Endodermal cell (in vitro differentiated cells): ENCODE data around the gene MYCL. TPM values are rescaled to one million over a fixed set of nuclear protein-coding genes. Genes with fewer than 3 reads are reported as not detected.

Source experiments
- DNase-seq: peaks from one replicate; pipeline ENCODE4 v3.0.0-alpha.2; 2017
- H3K27ac ChIP-seq: 2 replicates; pipeline ENCODE4 v1.5.1; 2013; ENCODE audit warnings: mild to moderate bottlenecking, low read depth, low read length, moderate library complexity
- H3K27me3 ChIP-seq: 2 replicates; pipeline ENCODE4 v1.6.1; 2013; ENCODE audit warnings: mild to moderate bottlenecking, low read length, moderate library complexity; ENCODE audit not compliant: insufficient read depth, control insufficient read depth, poor library complexity, severe bottlenecking
- H3K36me3 ChIP-seq: 2 replicates; pipeline ENCODE4 v1.7.0; 2013; ENCODE audit warnings: mild to moderate bottlenecking, low read length, moderate library complexity; ENCODE audit not compliant: control insufficient read depth, insufficient read depth
- H3K4me1 ChIP-seq: one replicate; pipeline ENCODE4 v1.7.0; 2013; ENCODE audit warnings: low read length; ENCODE audit not compliant: control insufficient read depth, insufficient read depth
- H3K4me3 ChIP-seq: 2 replicates; pipeline ENCODE4 v1.5.1; 2013; ENCODE audit warnings: mild to moderate bottlenecking, low read length, moderate library complexity
- H3K9ac ChIP-seq: 2 replicates; pipeline ENCODE4 v1.6.1; 2013; ENCODE audit warnings: mild to moderate bottlenecking, low read length, moderate library complexity; ENCODE audit not compliant: poor library complexity, severe bottlenecking; ENCODE audit errors: extremely low read depth
- H3K9me3 ChIP-seq: 2 replicates; pipeline ENCODE4 v1.6.1; 2013; ENCODE audit warnings: mild to moderate bottlenecking, low read length, moderate library complexity; ENCODE audit not compliant: control insufficient read depth
- H3K27ac Mint-ChIP-seq: 2 replicates; pipeline ENCODE4 v1.8.0; 2020; ENCODE audit warnings: mixed read lengths
- H3K27me3 Mint-ChIP-seq: 2 replicates; pipeline ENCODE4 v1.8.0; 2021; ENCODE audit warnings: mild to moderate bottlenecking, mixed read lengths; ENCODE audit not compliant: insufficient read depth
- H3K36me3 Mint-ChIP-seq: 2 replicates; pipeline ENCODE4 v1.8.0; 2020; ENCODE audit warnings: low read depth, mixed read lengths
- H3K4me1 Mint-ChIP-seq: 2 replicates; pipeline ENCODE4 v1.8.0; 2020; ENCODE audit warnings: mixed read lengths
- H3K4me3 Mint-ChIP-seq: 2 replicates; pipeline ENCODE4 v1.8.0; 2020; ENCODE audit warnings: mild to moderate bottlenecking, moderate library complexity, mixed read lengths
- H3K9me3 Mint-ChIP-seq: 2 replicates; pipeline ENCODE4 v1.8.0; 2020; ENCODE audit warnings: mild to moderate bottlenecking, mixed read lengths
- CTCF ChIP-seq: fragments of 200-600 bp; sonication (generic); conservative IDR thresholded peaks from 2 replicates; pipeline ENCODE4 v1.5.0; 2021; ENCODE audit warnings: antibody characterized with exemption, mild to moderate bottlenecking
- WGBS, 2 experiments: methylation state at CpG; one replicate each; pipeline versions ENCODE4 v1.1.5 to v1.1.7; 2013; ENCODE audit warnings: missing lambda C conversion rate in 2 of 2, mixed read lengths in 1 of 2; ENCODE audit not compliant: insufficient coverage in 1 of 2, insufficient read length in 1 of 2; 5-methylcytosine and 5-hydroxymethylcytosine counted together
- total RNA-seq, 2 donors: library from RNA; stranded (reverse); fragmentation: NEBNext Ultra II Directional in 1 of 2; extraction: Animal tissue kit (Norgen Biotek cat#: 25700) in 1 of 2; gene quantifications; 2 replicates in 1 of 2; 3 replicates in 1 of 2; pipeline ENCODE4 v1.2.1, GENCODE V29; 2021

The MYCL gene
- total RNA-seq, 2 donors from 2014 or later: 35.0 to 39.5 TPM

GRCh38 chr1:39927538-39927937, 25.8 kb upstream of the MYCL start:
- no peaks in the 10 kb centered on the region for H3K27me3 ChIP-seq
- no peaks in the 10 kb centered on the region for H3K9me3 ChIP-seq
- no peak overlapping the region for H3K27ac Mint-ChIP-seq
- no peaks in the 10 kb centered on the region for H3K36me3 Mint-ChIP-seq
- peaks cover 13% of the 10 kb centered on the region for H3K4me1 ChIP-seq
- H3K4me3 Mint-ChIP-seq: no peak overlapping the region
- no peak overlapping the region for H3K27ac ChIP-seq
- H3K9ac ChIP-seq: no peak overlapping the region
- no peak overlapping the region for H3K4me3 ChIP-seq
- no peaks in the 10 kb centered on the region for H3K9me3 Mint-ChIP-seq
- no peak for DNase-seq
- H3K4me1 Mint-ChIP-seq: peaks cover 28% of the 10 kb centered on the region
- no peaks in the 10 kb centered on the region for H3K36me3 ChIP-seq
- WGBS, 2 experiments: 94 to 100% methylated on average over 2 to 3 of the region's 3 CpGs
- peaks cover 3% of the 10 kb centered on the region for H3K27me3 Mint-ChIP-seq
- TF ChIP-seq CTCF: no peak

GRCh38 chr1:39926820-39927219, 25.1 kb upstream of the MYCL start:
- Mint-ChIP-seq H3K9me3 (no peaks in the 10 kb centered on the region), H3K27me3 (peaks cover 3% of the 10 kb centered on the region), H3K4me1 (peaks cover 34% of the 10 kb centered on the region), H3K4me3 (no peak overlapping the region), H3K36me3 (no peaks in the 10 kb centered on the region), H3K27ac (peak overlapping the region; percentile 77)
- DNase-seq: no peak
- no peaks in the 10 kb centered on the region for H3K9me3 ChIP-seq
- H3K27me3 ChIP-seq: no peaks in the 10 kb centered on the region
- peaks cover 15% of the 10 kb centered on the region for H3K4me1 ChIP-seq
- H3K36me3 ChIP-seq: no peaks in the 10 kb centered on the region
- no peak for TF ChIP-seq CTCF
- H3K9ac ChIP-seq: no peak overlapping the region
- H3K4me3 ChIP-seq: no peak overlapping the region
- WGBS, 2 experiments: 81 to 100% methylated on average over 2 to 6 of the region's 6 CpGs
- H3K27ac ChIP-seq: no peak overlapping the region

GRCh38 chr1:39926343-39926793, 24.7 kb upstream of the MYCL start:
- 62 to 84% methylated on average over 4 to 6 of the region's 6 CpGs for WGBS, 2 experiments
- no peak overlapping the region for H3K4me3 ChIP-seq
- peaks cover 16% of the 10 kb centered on the region for H3K4me1 ChIP-seq
- no peaks in the 10 kb centered on the region for H3K9me3 Mint-ChIP-seq
- no peak overlapping the region for H3K27ac ChIP-seq
- no peak overlapping the region for H3K4me3 Mint-ChIP-seq
- H3K36me3 ChIP-seq: no peaks in the 10 kb centered on the region
- TF ChIP-seq CTCF: no peak
- peak overlapping the region; percentile 77 for H3K27ac Mint-ChIP-seq
- H3K27me3 Mint-ChIP-seq: peaks cover 3% of the 10 kb centered on the region
- H3K36me3 Mint-ChIP-seq: no peaks in the 10 kb centered on the region
- peak; percentile 81 for DNase-seq
- no peak overlapping the region for H3K9ac ChIP-seq
- peaks cover 39% of the 10 kb centered on the region for H3K4me1 Mint-ChIP-seq
- no peaks in the 10 kb centered on the region for H3K27me3 ChIP-seq
- H3K9me3 ChIP-seq: no peaks in the 10 kb centered on the region
